Hepatic stellate cell (primary cell): ENCODE measurements around the gene IVL.

Source experiments
- DNase-seq: peaks from one replicate; pipeline ENCODE4 v3.0.0; 2011; ENCODE audit warnings: low spot score

The IVL gene, protein sequence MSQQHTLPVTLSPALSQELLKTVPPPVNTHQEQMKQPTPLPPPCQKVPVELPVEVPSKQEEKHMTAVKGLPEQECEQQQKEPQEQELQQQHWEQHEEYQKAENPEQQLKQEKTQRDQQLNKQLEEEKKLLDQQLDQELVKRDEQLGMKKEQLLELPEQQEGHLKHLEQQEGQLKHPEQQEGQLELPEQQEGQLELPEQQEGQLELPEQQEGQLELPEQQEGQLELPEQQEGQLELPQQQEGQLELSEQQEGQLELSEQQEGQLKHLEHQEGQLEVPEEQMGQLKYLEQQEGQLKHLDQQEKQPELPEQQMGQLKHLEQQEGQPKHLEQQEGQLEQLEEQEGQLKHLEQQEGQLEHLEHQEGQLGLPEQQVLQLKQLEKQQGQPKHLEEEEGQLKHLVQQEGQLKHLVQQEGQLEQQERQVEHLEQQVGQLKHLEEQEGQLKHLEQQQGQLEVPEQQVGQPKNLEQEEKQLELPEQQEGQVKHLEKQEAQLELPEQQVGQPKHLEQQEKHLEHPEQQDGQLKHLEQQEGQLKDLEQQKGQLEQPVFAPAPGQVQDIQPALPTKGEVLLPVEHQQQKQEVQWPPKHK

DNA sequence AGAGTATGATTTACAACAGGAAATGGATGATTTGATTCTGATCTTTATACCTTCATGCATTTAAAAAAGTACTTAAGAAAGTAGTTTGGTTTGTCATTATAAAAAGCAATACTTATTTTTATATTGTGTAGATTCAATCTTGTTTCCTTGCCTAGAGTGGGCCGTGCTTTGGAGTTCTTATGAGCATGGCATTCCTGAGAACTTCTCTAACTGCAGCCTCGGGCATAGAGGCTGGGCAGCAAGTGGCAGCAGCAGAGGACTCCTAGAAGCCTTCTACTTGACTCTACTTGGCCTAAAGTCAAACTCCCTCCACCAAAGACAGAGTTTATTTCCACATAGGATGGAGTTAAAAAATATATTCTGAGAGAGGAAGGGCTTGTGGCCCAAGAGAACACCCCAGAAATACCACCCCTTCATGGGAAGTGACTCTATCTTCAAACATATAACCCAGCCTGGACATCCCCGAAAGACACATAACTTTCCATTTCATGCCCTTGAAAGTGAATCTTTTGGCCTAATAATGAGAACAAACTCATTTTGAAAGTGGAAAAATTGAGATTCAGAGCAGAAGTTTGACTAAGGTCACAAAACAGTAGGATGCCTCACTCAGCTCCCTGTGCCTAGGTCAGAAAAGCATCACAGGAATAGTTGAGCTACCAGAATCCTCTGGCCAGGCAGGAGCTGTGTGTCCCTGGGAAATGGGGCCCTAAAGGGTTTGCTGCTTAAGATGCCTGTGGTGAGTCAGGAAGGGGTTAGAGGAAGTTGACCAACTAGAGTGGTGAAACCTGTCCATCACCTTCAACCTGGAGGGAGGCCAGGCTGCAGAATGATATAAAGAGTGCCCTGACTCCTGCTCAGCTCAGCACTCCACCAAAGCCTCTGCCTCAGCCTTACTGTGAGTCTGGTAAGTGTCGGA, at the start of gene IVL:
TSS of gene IVL (plus strand) at position 861 of the 916 bp plus-strand sequence. CDS start 1,252 bp downstream, outside the sequence.
- no peak for DNase-seq

DNA sequence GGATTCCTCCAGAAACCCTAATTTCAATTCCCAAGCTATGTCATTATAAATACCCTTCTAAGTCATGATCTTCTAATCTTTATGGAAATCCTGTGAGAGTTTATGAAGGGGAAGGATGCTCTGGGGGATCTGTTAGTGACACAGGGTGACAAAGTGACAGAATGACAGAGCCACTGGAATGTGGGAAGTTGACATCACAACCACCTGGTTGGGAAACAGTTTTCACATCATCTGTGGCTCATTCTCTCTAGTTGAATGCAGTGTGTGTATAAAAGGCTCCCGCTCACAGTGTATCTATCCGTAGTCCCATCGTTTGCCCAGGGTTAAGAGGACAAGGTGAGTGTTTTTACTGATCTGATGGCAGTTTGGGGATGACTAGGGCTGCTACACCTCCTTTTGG, 48.6 kb upstream of the IVL start, which contains the start of gene LCE7A:
TSS of gene LCE7A (plus strand) at position 301 of the 400 bp plus-strand sequence. CDS start 702 bp downstream, outside the sequence.
- no peak for DNase-seq

DNA sequence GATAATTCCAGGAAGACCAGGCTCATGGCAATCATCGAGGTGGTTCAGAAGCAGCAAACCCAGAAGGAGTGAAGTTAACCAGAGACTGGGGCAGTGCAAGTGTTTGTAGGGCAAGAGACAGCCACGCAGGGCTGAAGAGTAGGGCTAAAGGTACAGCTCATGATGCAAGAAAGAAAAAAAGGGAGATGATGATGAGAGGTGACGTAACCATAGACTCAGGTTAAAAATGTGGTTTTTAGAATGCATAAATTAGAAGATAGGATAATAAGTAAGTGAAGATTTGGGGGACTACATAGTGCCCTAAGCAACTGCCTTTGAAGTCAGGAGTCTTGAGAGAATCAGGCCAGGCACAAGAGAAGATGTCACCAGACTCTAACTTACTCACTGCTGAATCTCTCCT, 48.2 kb upstream of the IVL start:
- DNase-seq: no peak

DNA sequence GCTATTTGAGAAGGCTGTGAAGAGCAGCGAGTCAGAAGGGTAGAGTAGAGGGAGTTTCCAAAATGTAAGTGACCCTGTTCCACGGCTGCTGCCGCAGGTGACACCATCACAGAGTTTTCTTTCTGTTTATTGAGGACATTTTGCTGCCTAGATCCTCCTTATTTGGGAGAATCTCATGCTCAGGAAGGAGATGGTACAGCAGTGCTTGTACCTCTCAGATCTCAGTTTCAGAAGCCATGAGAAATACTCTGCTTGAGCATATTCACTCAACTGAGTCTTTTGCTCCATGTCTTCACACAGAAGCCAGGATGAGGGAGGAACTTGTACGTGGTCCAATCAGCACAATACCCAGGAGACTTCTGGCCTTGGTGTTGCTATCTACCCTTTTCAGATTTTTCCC, 47.0 kb upstream of the IVL start:
- no peak for DNase-seq

DNA sequence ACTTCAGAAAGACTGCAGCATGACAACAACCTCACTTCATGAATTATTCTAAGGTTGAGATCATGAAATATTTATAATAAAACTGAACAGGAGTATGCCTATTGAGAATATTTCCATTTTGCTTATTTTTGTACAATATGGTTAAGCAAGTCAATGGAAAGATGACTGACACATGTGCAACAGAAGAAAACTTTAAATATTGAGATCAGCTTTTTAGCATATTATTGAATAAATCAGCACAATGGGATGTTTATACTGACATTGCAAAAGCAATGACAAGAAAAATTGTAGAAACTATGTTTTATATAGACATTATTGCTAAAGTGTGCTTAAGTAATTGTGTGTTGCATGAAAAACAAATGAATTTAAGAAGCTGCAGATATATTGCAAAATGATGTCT, 43.9 kb upstream of the IVL start:
- no peak for DNase-seq

DNA sequence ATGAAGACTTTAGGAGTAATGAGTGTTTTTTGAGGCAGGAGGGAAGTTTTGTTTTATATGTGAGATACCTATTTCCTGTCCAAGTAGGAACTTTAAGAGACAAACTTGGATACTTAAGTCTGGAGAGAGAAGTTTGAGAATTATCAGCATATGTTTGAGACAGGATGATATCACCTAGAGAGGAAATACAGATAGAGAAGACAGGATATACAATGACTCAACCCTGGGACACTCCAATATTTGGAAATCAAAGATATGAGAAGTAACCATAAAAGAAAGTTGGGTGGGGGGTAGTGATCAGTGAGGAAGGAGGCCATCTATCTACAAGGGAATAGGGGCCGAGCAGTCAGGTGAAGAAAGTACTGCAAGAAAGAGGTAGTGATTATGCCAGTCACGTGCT, 42.0 kb upstream of the IVL start:
- DNase-seq: no peak

DNA sequence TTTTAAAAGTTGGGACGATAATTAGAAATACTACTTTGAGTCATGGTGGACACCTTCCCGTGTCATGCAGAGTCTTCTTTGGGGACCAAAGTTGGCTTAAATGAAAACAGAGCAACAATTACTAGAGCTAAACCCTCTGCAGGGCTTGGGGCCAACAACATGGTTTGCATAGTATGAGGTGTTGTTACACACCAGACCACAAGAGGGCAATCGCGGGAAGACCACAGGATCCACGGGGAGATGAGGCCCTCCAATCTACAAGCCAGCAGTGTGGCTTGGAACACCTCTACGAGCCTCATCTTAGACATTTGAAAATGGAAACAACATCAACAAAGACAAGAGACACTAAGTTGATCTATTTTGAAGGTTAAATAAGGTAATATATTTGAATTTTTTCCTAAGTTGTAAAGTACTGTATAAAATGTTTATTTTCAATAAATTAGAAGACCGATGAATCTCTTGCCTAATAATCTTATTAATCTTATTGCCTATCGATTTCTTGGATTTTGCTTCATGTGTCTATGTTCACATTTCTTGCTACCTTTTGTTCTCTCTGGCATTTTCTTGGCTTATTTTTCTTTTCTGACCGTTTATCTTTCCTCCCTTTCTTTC, 38.4 kb upstream of the IVL start:
- DNase-seq: peak; percentile 72

DNA sequence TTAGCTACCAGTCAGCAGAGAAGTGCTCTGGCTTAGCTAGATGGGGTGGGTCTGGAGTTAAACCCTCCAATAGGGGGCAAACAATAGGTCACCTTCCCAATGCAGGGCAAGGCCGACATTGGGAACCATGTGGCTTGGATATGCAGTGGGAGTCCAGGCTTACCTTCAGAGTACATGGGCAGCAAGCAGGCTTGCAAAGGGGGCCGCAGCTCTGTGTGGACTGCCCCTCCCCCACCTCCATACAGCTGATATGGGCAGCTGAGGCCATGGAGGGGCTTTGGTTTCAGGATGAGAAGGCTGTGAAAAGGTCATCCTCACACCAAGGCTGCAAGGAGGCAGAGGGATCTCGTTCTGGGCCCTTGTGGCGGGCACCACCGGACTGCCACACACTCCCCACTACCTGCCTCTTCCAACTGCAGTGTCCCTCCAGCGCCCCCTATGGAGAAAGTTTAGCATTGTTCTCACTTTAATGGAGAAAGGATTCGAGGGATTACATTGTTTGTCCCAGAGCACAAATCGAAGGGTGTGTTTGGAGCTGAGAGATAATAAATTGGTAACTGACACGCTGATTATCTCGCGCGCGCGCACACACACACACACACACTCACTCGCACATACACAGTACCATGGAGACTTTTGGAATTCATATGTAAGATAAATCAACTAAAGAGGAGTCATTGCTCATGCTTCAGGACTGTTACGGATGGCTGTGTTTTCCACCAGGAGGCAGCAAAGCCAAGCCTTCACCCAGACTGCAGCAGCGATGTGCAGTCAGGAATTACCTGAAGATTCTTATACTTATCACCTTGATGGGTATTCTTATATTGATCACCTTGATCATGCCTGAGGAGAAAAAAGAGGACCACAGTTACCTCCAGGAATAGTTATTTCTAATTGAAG, 37.3 kb upstream of the IVL start:
- DNase-seq: peak; percentile 32

DNA sequence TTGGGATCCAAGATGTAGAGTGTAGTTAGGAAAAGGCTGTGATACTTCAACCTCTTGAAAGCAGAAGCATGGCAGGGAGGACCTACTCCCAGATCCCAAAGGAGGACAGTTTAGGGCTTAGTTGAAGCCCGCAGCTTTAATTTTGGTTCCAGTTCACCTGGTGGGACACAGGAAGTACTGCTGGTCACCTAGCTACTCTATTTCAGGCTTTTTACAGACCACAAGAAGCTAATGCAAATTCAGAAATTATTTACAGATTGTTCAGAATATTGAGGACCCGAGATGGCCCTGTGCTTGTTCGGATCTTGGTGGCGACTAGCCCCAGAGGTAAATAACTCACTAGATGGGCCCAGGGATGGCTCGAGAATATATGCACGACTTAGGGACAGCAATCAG, 36.6 kb upstream of the IVL start:
- no peak for DNase-seq

DNA sequence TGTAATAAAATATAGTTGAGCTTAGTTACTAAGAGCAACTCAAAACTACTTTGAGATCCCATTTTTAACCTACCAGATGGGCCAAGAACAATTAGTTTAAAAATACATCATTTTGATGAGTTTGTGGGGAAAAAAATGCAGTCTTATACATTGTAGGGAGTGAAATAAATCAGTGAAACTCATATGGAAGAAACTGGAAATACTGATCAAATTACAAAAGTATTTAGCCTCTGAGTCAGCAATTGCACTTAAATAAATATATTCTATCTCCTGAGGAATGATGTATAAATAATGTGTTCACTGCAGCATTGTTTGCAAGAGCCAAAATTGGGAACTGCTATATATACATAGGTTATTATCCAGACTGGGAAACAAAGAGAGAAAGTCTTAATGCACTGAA, 34.9 kb upstream of the IVL start:
- DNase-seq: no peak

DNA sequence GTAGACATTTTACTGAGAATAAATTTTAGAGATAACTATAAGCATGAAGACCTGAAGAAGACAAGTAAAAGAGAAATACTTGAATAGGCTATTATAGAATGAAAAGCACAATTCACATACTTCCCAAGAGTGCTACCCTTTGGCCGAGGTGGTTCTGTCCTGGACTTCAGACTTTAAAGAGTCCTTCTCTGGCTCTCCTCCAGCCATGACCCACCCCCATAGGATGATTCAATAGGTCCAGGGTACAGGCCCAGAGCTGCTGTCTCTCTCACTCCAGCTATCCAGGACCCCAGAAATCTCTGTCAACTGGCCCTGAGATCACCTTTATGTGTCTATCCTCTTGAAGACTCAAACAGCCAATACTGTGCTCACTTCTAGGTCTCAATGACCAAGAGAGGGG, 31.5 kb upstream of the IVL start:
- DNase-seq: no peak

DNA sequence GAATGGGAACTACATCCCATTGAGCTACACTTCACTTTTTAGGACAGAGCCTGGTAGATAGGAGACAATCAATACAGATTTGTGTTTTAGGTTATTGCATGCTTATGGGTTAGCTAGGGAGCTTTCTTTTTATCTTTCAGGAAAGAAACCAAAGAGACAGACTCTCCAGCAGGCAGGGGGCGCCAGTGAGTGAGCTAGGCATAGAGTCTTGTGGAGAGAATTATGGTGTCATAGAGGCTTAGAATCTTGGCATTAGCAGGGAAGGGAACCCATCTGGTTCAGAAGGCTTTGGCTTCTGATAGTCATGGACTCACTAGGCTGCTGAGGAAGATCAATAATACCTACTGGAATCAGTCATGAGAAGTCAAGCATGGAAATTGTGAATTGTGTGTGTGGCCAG, 30.3 kb upstream of the IVL start, which contains the start of gene SMCP:
TSS of gene SMCP (plus strand) at position 281 of the 400 bp plus-strand sequence. CDS start 6,101 bp downstream, outside the sequence.
- no peak for DNase-seq

DNA sequence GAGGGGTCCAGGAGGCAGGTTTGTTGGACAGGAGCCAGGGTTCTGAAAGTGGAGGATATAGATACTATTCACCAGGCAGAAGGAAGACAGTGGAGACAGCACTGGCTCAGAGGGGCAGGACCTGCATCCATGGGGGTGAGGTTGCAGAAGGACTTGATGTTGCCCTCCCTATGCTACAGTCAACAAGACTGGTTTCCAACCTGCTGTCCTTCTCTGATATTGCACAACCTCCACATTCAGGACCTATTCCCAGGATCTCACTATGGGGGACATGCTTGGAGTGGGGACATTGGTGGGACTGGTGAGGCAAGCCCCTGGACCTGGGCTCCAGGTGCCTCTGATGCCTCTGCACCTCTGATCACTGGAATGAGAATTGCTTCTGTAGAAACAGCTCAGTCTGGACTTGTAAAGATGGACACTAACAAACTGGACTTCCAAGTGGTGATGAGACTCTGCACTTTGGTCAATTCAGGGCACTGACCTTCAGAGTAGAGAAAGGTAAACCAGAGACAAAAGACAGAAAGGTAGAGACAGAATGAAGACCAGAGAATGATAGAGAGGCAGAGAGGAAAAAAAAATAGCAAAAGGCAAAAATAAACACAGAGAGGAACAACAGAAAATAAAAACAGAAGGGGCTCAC, 28.7 kb upstream of the IVL start:
- DNase-seq: no peak

DNA sequence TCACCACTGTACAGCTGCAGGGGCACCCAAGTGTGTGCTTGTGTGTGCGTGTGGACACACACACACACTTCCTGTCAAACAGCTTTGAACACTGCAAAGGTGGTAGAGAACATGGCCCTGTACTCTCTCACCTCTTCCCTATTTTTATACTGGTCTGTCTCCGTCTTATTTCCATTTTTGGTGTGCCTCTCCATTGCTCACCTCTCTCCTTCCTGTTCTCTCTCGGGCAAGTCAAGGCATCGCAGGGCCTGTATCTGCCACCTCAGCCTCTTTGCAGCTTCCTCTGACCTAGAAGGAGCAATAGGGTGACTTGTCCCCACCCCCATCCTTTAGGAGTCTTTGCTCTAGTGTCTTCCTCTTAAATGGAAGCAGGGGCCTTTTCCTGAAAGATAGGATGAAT, 28.0 kb upstream of the IVL start:
- no peak for DNase-seq

DNA sequence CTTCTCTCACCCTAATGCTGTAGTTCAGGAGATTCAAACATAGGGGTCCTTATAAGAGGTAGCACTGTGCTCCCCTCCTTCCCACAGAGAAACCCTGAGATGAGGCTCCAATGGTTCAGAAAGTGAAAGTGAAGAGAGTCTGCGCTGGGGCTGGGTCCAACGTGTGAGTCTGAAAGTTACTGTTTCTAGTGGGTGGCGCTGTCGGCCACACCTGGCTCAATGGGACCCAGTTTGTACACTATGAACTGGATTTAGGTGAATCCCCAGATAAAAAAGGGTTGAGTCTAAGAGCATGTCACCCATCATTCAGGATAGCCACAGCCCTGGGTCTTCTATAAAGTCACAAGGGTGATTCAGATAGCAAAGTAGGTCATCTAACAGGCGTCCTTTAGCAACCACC, 27.4 kb upstream of the IVL start:
- DNase-seq: no peak

DNA sequence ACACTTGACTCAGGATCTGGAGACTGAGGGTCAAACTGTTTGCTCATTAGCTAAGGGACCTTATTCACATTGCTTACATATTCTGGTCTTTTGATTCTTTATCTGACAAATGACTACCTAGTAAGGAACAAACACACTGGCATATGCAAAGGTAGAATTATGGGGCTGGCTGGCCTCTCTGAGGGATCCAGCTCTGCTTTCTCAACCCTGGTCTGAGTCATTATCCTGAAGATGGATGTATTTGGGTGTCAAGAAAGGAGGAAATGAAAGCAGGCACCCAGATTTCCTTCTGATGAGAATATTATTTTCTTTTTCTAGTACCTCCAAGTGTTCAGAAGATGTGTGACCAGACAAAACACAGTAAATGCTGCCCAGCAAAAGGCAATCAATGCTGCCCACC, 24.3 kb upstream of the IVL start:
- no peak for DNase-seq

DNA sequence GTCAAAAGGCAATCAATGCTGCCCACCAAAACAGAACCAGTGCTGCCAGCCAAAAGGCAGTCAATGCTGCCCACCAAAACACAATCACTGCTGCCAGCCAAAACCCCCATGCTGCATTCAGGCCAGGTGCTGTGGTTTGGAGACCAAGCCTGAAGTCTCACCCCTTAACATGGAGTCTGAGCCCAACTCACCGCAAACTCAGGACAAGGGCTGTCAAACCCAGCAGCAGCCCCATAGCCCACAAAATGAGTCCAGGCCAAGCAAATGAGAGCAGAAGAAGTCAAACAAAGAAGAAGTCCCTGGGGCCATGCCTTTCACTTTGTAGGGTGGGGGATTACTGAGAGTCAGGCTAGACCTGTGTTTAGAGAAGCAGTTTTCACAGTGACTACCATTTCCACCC, 23.8 kb upstream of the IVL start:
- no peak for DNase-seq

DNA sequence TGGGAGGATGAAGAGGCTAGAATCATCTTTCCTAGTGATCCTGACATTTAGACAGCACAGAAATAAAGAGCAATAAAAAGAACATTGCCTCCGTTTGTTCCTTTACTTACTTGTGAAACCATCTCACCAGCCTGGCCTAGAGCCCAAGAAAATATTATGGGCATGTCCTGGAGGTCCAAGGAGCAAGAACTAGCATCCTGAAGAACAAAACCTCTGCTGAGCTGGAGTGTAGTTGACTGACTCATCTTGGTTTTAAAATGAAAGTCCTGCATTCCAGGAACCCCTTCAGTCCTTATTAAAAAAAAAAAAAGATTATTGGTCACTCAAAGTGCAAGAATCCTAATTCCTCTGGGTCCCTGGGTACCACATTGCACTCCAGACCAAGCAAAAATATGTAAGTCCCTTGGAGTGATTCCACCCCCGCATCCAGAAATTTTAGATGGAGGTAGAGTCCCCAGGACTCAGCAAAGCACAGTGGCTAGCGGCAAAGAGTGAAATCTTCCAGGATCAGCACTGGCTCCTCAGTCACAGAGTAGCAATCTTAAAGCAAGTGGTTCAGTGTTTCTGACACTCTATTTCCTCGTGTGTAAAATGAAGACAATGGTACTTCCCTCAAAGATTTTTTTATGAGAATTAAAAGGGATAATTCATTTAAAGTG, 23.3 kb upstream of the IVL start:
- DNase-seq: peak; percentile 41

DNA sequence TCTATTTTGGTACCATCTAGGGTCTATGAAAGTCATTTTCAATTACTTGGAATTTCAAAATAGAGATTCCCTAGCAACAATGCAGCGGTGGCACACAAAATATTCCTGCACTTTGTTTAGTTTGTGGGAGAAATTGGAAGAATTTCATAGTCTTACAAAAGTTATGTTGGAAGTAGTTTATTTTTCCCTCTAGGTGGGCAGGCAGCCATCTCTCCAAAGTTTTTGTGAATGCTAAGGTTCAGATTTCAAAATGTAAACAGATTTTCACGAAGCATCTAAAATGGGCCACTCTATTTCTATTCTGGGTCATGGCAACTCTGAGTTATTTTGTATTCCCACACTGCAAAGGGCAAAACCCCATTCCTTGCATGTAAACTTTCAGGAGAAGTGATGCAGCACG, 22.3 kb upstream of the IVL start:
- no peak for DNase-seq
